Measurements from ENCODE around the gene TRIM71.
"Not testable (repeated sequence)": the region's sequence is repeated elsewhere in the genome, so short reads cannot be mapped to it uniquely, and the experiment has no call there.

The TRIM71 gene

DNA sequence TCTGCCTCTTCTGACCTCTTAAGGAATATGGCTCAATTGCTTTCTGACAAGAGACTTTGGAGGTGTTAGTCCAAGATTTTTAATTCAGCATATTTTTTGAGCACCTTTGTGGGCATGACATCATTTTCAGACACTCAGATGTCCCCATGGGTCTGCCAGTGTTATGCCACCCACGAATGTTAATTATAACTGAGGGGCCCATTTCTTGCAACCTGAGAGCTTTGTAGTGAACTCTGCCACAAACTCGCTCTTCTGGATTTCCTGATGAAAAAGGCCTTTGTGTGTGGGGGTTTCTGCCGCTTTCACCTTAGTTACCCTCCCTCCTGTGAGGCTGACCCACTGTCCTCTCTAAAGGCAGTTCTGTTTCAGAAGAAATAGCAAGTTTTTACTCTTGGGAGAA, 69.1 kb downstream of the TRIM71 start:
- DNase-seq (ENCODE audit: low spot score), result no peak
- no peak for FAIRE-seq

DNA sequence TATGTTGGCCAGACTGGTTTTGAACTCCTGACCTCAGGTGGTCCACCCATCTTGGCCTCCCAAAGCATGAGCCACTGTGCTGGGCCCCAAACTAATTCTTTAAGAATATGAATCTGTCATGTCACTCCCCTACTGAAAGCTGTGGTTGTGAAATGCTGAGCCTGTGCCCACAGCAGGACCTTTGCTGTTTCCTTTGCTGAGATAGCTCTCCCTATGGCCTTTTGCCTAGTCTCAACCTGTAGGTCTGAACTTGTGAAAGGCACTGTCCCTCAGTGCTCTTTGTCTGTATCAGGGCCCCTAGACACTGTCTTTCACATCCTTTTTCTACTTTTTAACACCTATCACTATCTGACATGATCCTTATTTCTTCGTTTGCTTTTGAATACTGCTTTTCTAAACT, 70.9 kb downstream of the TRIM71 start:
- no peak for FAIRE-seq

DNA sequence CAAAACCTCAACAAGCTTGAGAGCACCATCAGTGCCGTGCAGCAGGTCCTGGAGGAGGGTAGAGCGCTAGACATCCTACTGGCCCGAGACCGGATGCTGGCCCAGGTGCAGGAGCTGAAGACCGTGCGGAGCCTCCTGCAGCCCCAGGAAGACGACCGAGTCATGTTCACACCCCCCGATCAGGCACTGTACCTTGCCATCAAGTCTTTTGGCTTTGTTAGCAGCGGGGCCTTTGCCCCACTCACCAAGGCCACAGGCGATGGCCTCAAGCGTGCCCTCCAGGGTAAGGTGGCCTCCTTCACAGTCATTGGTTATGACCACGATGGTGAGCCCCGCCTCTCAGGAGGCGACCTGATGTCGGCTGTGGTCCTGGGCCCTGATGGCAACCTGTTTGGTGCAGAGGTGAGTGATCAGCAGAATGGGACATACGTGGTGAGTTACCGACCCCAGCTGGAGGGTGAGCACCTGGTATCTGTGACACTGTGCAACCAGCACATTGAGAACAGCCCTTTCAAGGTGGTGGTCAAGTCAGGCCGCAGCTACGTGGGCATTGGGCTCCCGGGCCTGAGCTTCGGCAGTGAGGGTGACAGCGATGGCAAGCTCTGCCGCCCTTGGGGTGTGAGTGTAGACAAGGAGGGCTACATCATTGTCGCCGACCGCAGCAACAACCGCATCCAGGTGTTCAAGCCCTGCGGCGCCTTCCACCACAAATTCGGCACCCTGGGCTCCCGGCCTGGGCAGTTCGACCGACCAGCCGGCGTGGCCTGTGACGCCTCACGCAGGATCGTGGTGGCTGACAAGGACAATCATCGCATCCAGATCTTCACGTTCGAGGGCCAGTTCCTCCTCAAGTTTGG, 72.9 kb downstream of the TRIM71 start:
- FAIRE-seq (no peak), DNase-seq (ENCODE audit: low spot score) (no peak)

More for the DNA sequence above, 70.9 kb downstream of the TRIM71 start:
- DNase-seq (ENCODE audit: low spot score), result no peak

DNA sequence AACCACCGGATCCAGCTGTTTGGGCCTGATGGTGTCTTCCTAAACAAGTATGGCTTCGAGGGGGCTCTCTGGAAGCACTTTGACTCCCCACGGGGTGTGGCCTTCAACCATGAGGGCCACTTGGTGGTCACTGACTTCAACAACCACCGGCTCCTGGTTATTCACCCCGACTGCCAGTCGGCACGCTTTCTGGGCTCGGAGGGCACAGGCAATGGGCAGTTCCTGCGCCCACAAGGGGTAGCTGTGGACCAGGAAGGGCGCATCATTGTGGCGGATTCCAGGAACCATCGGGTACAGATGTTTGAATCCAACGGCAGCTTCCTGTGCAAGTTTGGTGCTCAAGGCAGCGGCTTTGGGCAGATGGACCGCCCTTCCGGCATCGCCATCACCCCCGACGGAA, 73.6 kb downstream of the TRIM71 start:
- DNase-seq (ENCODE audit: low spot score) (no peak), FAIRE-seq (no peak)

DNA sequence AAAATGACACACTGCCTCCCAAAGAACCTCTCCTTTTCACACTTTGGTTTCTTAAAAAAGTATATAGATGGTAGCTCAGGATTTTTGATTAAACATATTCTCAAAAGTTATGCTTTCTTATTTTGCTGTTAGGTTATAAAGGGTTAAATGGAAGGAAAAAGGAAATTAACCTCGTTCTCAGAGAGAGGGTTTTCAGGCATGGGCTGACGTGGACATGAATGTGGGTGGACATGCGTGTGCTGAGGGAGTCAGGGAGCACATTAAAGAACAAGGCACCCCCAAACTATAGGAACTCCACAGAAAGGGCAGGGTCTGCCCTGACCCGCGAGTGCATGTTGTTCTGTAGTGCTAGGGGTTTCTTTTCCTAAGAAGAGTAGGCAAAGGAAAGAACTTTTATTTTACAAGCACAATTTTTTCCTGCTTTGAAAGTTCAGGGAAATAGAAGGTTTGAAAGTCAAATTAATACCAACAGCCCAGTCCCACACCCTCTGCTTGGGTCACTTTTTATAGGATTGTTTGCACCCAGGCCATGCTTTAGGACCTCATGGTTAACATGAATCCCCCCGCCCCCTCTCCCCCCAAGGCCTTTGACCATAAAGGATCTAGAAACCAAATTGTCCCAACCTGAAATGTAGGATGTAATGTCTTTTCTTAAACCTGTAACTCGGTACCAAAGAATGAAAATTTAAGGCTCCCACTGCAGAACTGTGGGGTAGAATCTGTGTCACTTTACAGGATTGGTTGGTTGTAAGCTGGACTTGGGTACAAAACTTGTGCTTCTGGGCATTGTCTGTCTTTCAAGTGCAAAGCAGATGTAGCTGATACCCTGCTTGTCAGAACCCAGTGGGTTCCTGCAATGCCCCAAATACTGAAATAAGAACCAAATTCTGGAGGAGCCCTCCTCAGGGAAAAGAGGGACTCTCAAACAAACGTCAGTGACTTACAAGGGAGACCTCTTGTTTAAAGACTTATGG, 75.1 kb downstream of the TRIM71 start:
- FAIRE-seq (no peak), DNase-seq (ENCODE audit: low spot score) (no peak)

DNA sequence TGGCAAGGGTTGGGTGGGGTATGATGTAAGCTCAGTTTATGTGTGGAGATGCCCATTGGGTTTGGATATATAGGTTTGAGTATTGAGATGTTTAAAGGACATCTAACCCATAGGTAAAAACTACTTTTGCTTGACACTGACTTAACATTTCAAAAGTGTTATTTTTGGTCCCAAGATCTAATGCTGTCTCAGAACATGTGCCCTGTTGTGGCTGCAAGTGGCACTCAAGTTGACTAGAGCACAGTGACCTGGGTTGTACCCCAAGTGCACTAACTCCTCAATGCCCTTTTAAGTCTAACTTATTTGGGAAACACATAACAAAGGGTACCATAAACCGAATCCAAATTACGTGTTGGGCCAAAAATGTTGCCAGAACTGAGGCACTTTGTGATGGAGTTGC, 77.2 kb downstream of the TRIM71 start:
- FAIRE-seq, result no peak
- no peak for DNase-seq (ENCODE audit: low spot score)

DNA sequence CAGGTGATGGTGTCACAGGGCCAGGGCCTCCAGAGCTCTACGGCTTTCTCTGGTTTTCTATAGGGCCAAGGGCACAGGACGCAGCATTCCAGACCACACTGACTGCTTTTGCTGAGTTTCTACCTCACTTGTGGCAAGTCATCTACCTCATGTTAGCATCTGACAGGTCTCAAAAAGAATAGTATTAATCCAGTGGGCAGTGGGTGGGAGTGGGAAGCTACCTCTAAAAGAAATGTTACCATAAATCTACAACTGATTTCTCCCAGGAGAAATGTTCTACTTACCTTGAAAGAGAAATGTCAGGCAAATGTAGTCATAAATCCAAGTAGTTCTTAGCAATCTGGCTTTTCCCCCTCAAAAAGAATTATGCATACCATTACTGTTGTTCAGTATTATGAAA, 77.9 kb downstream of the TRIM71 start:
- FAIRE-seq, result no peak
- DNase-seq (ENCODE audit: low spot score), result no peak

DNA sequence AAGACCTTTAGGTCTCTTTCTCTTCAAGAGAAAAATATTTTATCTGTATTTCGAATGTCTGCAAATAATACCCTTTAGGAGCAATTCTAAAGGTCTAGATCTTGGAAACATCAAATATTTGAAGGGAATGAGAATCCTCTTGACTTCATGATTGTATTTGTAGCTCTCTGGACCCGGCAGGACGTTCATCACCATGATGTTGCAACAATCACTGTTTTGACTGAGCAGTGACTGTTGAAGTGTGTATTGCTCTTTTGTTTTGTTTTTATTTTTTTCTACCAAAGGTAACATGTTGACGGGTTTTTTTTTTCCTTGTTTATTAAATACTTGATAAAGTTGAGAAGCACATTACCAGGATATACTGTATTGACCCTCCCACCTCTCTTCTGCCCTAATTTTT, 78.3 kb downstream of the TRIM71 start:
- FAIRE-seq (no peak), DNase-seq (ENCODE audit: low spot score) (no peak)

DNA sequence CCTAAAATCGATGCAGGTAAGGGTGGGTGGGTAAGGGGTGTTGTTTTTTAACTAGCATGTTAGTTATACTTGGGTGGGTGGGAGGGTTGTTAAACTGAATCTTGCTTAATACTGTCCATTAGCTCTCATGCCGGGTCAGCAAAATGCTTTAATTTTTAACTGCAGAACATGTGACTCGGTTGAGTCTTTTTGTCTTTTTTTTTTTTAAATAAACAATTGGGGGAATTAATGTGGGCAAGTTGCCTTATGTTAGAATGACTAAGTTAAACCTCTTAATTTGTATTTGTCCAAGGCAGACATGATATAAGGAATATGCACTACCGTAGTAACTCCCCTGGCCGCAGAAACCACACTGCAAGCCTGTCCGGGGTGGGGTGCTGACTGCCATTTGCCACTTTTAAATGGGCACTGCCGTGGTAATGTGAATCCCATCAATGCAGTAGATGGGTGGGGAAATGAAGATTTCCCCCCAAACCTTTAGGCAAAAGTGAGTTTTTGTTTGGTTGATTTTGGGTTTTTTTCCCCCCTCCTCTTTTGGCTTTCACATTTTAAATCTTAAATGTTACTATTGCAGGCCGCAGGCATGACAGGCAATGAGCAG, 79.3 kb downstream of the TRIM71 start:
- DNase-seq (ENCODE audit: low spot score), result no peak
- no peak for FAIRE-seq

DNA sequence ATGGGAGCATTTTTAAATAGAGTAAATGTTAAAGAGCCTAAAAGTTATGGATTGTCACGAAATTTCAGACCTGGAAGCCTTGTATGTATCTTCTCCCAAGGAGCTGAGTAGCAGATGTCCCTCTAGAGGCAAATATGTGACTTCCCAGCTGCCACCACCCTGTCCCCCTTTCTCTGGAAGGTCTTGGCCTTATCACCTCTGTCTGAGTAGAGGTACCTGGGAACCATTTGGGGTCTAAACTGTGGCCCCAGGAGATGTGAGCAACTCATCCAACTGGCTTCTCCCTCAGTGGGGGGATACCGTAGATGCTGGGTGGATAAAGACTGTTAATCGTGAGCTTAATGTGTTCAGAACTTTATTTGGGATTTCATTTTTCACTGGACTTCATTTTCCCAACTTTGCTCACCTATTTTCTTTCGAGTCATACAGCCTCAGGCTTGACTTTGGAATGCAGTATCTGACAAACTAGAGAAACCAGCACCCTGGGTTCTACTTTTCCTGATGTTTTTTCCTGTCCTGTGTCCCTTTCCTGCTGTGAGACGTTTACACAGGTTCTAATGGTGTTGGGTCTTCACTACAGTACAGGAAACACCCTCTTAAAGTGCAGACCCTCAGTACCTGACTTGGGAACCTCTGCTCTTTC, 80.3 kb downstream of the TRIM71 start:
- DNase-seq (ENCODE audit: low spot score) (no peak), FAIRE-seq (no peak)

DNA sequence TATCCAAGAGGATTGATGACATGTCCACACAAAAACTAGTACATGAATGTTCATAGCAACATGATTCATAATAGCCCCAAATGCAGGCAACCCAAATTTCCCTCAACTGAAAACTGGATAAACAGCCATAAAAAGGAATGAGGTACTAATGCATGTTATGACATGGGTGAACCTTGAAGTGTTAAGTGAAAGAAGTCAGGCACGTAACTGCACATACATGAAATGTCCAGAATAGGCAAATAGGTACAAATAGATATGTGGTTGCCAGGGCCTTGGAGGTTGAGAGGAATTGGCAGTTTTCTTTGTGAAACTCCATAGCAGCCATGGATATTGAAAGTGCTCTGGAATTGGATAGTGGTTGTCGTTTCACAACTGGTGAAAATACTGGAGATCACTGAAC, 81.5 kb downstream of the TRIM71 start:
- DNase-seq (ENCODE audit: low spot score) (no peak), FAIRE-seq (no peak)

DNA sequence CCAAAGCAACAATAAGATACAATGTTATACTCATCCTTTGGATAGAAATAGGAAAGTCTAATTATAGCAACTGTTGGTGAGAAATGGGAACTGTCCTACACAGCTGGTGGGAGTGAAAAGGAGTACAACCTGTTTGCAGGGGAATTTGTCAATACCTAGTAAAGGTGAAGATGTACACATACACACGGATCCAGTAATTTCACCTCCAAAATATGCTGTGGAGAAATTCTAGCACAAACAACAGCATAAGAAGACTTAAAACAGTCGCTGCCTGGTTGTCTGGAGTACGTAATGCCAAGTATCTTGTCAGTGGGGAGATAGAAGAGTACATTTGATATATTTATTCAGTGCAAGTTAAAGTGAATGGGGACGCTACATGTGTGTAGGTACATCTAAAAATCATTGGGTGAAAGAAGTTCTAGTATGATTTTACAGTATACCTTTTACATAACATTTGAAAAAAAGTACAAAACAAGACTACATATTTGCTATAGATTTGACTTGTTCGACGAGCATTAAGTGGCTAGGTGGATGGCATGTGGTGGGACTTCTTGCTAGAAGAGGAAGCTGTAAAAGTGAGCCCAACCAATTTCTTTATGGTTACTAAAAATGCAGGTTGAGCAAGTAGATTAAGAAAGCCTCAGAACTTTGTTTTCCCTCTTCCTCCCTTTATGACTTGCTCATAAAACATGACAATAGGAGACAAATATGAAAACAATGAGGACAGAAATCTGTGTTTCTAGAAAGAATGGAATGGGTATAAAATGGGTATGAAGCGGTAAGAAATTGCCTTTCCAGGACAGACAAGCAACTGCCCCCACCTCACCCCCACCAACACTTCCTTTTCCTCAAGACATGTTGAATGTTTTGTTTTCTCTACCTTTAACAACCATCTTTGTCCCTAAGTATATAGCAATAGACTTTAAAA, 83.5 kb downstream of the TRIM71 start:
- DNase-seq (ENCODE audit: low spot score), result no peak
- FAIRE-seq, result no peak

DNA sequence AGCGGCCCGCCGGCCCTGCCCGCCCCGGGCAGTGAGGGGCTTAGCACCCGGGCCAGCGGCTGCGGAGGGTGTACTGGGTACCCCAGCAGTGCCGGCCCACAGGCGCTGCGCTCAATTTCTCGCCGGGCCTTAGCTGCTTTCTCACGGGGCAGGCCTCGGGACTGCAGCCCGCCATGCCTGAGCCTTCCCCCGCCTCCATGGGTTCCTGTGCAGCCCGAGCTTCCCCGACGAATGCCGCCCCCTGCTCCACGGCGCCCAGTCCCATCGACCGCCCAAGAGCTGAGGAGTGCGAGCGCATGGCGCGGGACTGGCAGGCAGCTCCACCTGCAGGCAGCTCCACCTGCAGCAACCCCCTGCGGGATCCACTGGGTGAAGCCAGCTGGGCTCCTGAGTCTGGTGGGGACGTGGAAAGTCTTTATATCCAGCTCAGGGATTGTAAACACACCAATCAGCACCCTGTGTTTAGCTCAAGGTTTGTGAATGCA, 85.1 kb downstream of the TRIM71 start:
- not testable (repeated sequence) for DNase-seq (ENCODE audit: low spot score)

DNA sequence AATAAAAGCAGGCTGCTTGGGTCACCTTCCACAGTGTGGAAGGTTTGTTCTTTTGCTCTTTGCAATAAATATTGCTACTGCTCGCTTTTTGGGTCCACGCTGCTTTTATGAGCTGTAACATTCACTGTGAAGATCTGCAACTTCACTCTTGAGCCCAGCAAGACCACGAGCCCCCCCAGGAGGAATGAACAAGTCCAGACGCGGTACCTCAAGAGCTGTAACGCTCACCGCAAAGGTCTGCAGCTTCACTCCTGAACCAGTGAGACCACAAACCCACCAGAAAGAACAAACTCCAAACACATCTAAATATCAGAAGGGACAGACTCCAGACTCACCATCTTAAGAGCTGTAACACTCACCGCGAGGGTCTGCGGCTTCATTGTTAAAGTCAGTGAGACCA, 86.2 kb downstream of the TRIM71 start:
- DNase-seq (ENCODE audit: low spot score) (no peak), FAIRE-seq (no peak)

More for the DNA sequence above, 85.1 kb downstream of the TRIM71 start:
- FAIRE-seq, result not testable (repeated sequence)

DNA sequence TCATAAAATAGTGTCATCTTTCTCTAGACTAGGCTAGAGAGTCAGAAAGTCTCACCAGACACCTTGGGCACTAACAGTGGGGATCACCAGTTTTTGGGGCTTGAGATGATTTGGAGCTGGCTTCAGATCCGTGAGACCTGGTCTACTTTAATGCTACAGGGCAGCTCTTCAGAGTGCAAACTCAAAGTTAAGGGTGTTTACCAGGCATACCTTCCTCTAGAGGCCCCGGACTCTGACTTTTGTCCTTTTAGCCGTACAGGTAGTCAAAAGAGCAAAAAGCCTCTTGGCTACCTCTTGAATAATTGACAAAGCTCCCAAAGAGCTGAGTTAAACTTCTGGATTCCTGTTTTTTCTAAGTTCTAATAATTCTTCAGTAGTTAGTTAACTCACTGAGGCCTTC, 92.2 kb downstream of the TRIM71 start:
- no peak for FAIRE-seq

DNA sequence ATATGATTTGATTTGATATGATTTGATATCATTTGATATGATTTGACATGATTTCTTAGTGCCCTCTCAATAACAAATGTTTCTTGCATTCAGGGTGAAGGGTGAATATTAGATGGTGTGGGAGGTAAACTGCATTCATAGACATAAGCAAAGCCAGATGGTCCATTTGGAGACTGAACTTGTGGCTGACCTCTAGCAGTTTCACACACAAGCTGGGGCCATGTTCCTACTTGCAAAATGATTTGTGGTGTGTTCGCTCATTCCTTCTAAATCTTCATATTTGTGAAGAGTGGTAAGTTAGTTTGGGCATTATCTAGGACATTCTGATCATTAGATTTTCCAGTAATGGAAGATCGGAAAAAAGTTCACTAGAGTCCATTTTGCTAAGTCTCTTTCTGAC, 93.2 kb downstream of the TRIM71 start:
- FAIRE-seq (no peak), DNase-seq (ENCODE audit: low spot score) (no peak)

More for the DNA sequence above, 92.2 kb downstream of the TRIM71 start:
- DNase-seq (ENCODE audit: low spot score), result no peak

DNA sequence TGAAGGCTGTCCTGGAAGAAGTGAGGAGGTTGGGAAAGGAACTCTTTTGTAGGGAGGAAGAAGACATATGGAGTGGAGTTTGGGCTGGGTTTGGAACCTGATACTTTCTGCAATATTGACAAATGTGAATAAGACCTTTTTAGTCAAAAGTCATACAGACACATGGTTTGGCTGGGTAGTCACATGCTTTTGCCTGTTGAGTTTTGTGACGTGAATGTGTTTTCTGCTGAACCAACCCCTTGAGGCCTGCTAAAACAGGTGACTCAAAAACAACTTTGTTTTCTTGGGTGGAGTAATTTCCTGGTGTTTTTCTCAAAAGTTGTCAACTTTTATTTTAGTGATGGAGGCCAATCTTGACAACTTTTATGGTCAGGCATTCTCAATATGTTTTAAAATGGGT, 94.2 kb downstream of the TRIM71 start:
- FAIRE-seq, result no peak
- DNase-seq (ENCODE audit: low spot score), result no peak

DNA sequence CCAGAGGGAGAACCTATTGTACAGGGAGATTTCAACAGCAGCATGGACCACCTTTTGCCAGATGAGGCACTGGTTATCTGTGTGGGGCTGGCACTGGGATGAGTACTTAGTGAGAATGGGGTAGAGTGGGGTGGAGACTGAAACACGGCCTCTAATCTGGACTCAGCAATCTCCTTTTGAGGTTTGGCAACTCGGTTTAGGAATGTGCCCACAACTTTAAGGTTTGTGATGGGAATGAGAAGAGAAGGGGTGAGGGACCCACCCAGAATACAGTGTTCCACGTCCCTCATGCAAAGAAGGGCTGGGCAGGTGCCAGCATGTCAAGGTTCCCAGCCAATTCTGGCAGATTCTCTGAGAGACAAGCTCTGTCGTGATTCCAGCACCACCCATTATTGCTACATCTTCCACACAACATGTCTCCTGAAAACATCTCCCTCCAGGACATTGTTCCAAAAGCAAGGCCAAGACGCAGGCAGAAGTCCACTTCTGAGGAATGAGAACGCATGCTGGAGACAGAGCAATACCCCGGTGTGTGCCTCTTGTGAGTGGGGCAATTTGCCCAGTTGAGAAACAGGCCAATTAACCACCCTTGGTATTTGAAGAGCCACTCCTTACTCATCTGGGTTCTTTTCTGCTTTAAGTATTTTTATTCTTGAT, 96.1 kb downstream of the TRIM71 start:
- DNase-seq (ENCODE audit: low spot score) (no peak), FAIRE-seq (no peak)

DNA sequence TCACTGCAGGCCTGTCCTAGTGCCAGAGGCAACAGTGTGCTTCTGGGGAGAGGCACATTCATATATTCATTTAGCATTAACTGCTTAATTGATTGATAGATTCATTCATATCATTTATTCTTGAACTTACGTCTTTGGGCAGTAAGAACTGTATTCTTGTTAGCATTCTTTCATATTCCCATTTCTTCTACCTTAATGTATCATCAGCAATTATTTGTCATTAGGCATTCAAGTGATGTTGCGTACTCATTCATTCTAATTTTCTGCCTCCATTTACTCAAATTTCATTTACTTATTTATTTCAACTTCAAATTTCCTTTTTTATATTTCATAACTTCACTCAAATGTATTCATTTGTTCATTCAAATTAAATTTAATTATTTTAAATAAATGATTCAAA, 102.1 kb downstream of the TRIM71 start:
- FAIRE-seq, result no peak
- DNase-seq (ENCODE audit: low spot score), result no peak

DNA sequence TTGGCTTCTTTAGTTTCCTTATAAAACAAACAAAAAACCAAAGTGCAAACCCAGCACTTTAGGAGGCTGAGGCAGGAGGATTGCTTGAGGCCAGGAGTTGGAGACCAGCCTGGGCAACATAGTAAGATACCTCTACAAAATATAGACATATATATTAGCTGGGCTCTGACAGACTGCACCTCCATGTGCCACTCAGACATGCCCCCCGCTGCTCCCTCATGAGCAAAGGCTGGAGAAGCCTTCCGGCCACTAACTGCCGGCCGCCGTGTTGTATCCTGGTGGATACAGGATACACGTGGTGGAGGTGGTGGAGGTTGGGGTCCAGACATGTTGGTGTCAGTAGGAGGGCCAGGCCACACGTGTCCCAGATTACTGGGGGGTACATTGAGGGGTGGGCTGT, 104.3 kb downstream of the TRIM71 start:
- DNase-seq (ENCODE audit: low spot score), result no peak

More for the DNA sequence above, 104.3 kb downstream of the TRIM71 start:
- FAIRE-seq, result peak; percentile 79

All from urothelium cell line (cell line).